HCT116 (cell line): Measurements from ENCODE around the gene TNRC18. TPM values are rescaled to one million over a fixed set of nuclear protein-coding genes. Genes with fewer than 3 reads are reported as not detected.
A peak's percentile ranks its signal among the peaks of the same experiment; 100 is the strongest.

Source experiments
- ATAC-seq: fragments of 200-7000 bp; cut with Tn5 transposase; 2 replicates; pipeline ENCODE4 v1.9.1; 2020; ENCODE audit warnings: mild to moderate bottlenecking, moderate library complexity
- BruUV-seq: library from RNA; stranded (reverse); fragments of 400-500 nt; replicated peaks from 2 replicates; lab custom pipeline; 2021; lab: Mats Ljungman, UMichigan
- CTCF ChIA-PET: fragments of 300-600 bp; sonication (Branson Sonifier 250); formaldehyde crosslinking; loops from one replicate; lab custom pipeline; 2021; ENCODE audit warnings: antibody characterized with exemption; lab: Charles Lee
- POLR2A ChIA-PET: fragments of 300-600, 350-600 bp; sonication (Branson Sonifier 250); formaldehyde crosslinking; loops from one replicate; lab custom pipeline; 2021; ENCODE audit warnings: antibody characterized with exemption; lab: Charles Lee
- RAD21 ChIA-PET, 2 experiments: fragments of 300-600 bp; sonication (Branson Sonifier 250); formaldehyde crosslinking; loops; one replicate each; lab custom pipeline; 2023; ENCODE audit warnings: low total read pairs in 2 of 2; ENCODE audit not compliant: uncharacterized antibody in 2 of 2, unreplicated experiment in 2 of 2, low non-redundant PET in 1 of 2; lab: Charles Lee
- DNase-seq: peaks from one replicate; pipeline ENCODE4 v3.0.0-alpha.2; 2010; ENCODE audit warnings: low read depth, low spot score
- H2AFZ ChIP-seq: fragments of 200-600 bp; shearing (Covaris generic), sonication (generic); 2 replicates; pipeline ENCODE4 v1.6.1; 2017; ENCODE audit warnings: low read depth, mixed run types, mixed read lengths, antibody characterized with exemption, low read length; ENCODE audit not compliant: poor library complexity, severe bottlenecking
- H3K27ac ChIP-seq: 2 replicates; pipeline ENCODE4 v1.5.1; 2012; ENCODE audit warnings: low read depth, low read length
- H3K27me3 ChIP-seq: fragments of 200-600 bp; sonication (generic); 2 replicates; pipeline ENCODE4 v1.6.1; 2016; ENCODE audit warnings: mixed run types, low read length, mixed read lengths; ENCODE audit not compliant: insufficient read depth
- H3K36me3 ChIP-seq, 2 experiments: fragments of 200-500 bp in 1 of 2; fragments of 200-600 bp in 1 of 2; sonication (Bioruptor generic) in 1 of 2; sonication (generic) in 1 of 2; 2 replicates each; pipeline versions ENCODE4 v1.5.1 to v1.6.1; 2014 to 2016; ENCODE audit warnings: low read length in 2 of 2, inconsistent platforms in 1 of 2, mixed read lengths in 1 of 2, mixed run types in 1 of 2; ENCODE audit not compliant: insufficient read depth in 2 of 2, control insufficient read depth in 1 of 2
- H3K4me1 ChIP-seq, 2 experiments: fragments of 200-600 bp in 1 of 2; sonication (generic) in 1 of 2; 2 replicates each; pipeline versions ENCODE4 v1.5.1 to v1.6.1; 2012 to 2017; ENCODE audit warnings: low read length in 2 of 2, inconsistent platforms in 1 of 2, mild to moderate bottlenecking in 1 of 2, mixed read lengths in 1 of 2, mixed run types in 1 of 2, moderate library complexity in 1 of 2; ENCODE audit not compliant: insufficient read depth in 2 of 2, control insufficient read depth in 1 of 2
- H3K4me2 ChIP-seq: fragments of 200-600 bp; sonication (generic); 2 replicates; pipeline ENCODE4 v1.6.1; 2017; ENCODE audit warnings: mixed run types, low read length, mixed read lengths
- H3K4me3 ChIP-seq, 2 experiments: fragments of 200-600 bp in 1 of 2; sonication (generic) in 1 of 2; replicated peaks in 1 of 2; 2 replicates each; pipeline ENCODE4 v1.5.1; 2011 to 2016; ENCODE audit warnings: low read length in 2 of 2, control low read depth in 1 of 2, low read depth in 1 of 2, mild to moderate bottlenecking in 1 of 2, mixed read lengths in 1 of 2, mixed run types in 1 of 2
- H3K79me2 ChIP-seq: fragments of 200-600 bp; sonication (generic); 2 replicates; pipeline ENCODE4 v1.6.1; 2017; ENCODE audit warnings: mild to moderate bottlenecking, mixed run types, low read length, moderate library complexity, mixed read lengths; ENCODE audit not compliant: insufficient read depth
- H3K9ac ChIP-seq: fragments of 200-600 bp; sonication (generic); 2 replicates; pipeline ENCODE4 v1.6.1; 2016; ENCODE audit warnings: low read length, mixed read lengths
- H3K9me2 ChIP-seq: fragments of 200-600 bp; sonication (generic), shearing (Covaris generic); 2 replicates; pipeline ENCODE4 v1.6.1; 2017; ENCODE audit warnings: mixed run types, mild to moderate bottlenecking, moderate library complexity; ENCODE audit not compliant: insufficient read depth
- H3K9me3 ChIP-seq, 2 experiments: fragments of 200-500 bp in 1 of 2; fragments of 200-600 bp in 1 of 2; sonication (Bioruptor generic) in 1 of 2; sonication (generic) in 1 of 2; 2 replicates each; pipeline ENCODE4 v1.6.1; 2014 to 2017; ENCODE audit warnings: low read length in 2 of 2, mixed read lengths in 2 of 2, inconsistent platforms in 1 of 2, low read depth in 1 of 2, mild to moderate bottlenecking in 1 of 2, mixed run types in 1 of 2, moderate library complexity in 1 of 2; ENCODE audit not compliant: control insufficient read depth in 1 of 2, insufficient read depth in 1 of 2
- H4K20me1 ChIP-seq: fragments of 200-600 bp; sonication (generic), shearing (Covaris generic); 2 replicates; pipeline ENCODE4 v1.6.1; 2017; ENCODE audit warnings: mixed run types, mild to moderate bottlenecking, moderate library complexity; ENCODE audit not compliant: insufficient read depth
- CEBPB ChIP-seq: IDR thresholded peaks from 2 replicates; pipeline ENCODE4 v1.6.1; 2012; ENCODE audit warnings: low read depth
- JUND ChIP-seq: IDR thresholded peaks from 2 replicates; pipeline ENCODE4 v1.6.1; 2012
- RAD21 ChIP-seq: IDR thresholded peaks from 2 replicates; pipeline ENCODE4 v1.6.1; 2012; ENCODE audit warnings: low read depth, mild to moderate bottlenecking
- SIN3A ChIP-seq: IDR thresholded peaks from 2 replicates; pipeline ENCODE4 v1.6.1; 2012; ENCODE audit warnings: low read depth
- SRF ChIP-seq: IDR thresholded peaks from 2 replicates; pipeline ENCODE4 v1.6.1; 2012; ENCODE audit warnings: low read depth
- TCF7L2 ChIP-seq: IDR thresholded peaks from 2 replicates; pipeline ENCODE4 v1.7.0; 2011; ENCODE audit warnings: borderline replicate concordance, inconsistent platforms; ENCODE audit not compliant: insufficient read depth, insufficient read length; ENCODE audit errors: extremely low read depth
- ZNF274 ChIP-seq: fragments of 200-500 bp; sonication (Bioruptor generic); IDR thresholded peaks from 2 replicates; pipeline ENCODE4 v1.6.1; 2014; ENCODE audit warnings: mild to moderate bottlenecking, low read depth, low read length, inconsistent platforms
- intact Hi-C: fragments of 100-400 bp; cut with micrococcal nuclease; formaldehyde crosslinking; loops from 2 replicates; pipeline ENCODE4 v1.10.0; 2022
- total RNA-seq: library from RNA; stranded (reverse); gene quantifications from one replicate; pipeline ENCODE4 v1.2.1, GENCODE V29; 2021; ENCODE audit not compliant: unreplicated experiment
- TF ChIP-seq, protein P1 (sequence below), 3 experiments: fragments of 200-600 bp in 1 of 3; sonication (generic) in 1 of 3; IDR thresholded peaks in 2 of 3; conservative IDR thresholded peaks in 1 of 3; 2 replicates each; pipeline ENCODE4 v1.5.1; 2012 to 2017; ENCODE audit warnings: low read depth in 2 of 3, low read length in 2 of 3, antibody characterized with exemption in 1 of 3, borderline replicate concordance in 1 of 3, control low read depth in 1 of 3, mild to moderate bottlenecking in 1 of 3, mixed read lengths in 1 of 3, mixed run types in 1 of 3, moderate library complexity in 1 of 3; ENCODE audit not compliant: insufficient read depth in 1 of 3

Gene TNRC18
- total RNA-seq, 1 experiment from 2014 or later = 101 TPM

DNA sequence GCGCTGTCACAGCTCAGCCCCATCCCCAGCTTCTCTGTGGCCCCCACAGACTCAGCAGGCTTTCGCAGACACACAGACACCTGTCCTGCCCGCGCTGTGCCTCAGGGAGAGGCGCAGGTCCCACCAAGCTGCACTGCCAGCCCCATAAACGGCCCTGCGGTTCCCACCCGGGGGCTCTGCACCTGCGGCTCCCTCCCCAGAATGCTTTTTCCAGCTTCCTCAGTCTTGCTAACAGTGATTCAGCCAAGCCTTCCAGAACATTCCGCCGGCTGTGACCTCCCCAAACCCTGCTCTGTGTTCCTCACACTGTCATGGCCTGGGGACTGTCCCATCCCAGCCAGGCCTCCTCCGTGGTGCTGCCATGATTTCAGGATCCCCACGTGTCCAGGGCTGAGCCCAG lies 27.8 kb upstream of the TNRC18 start:
- RAD21 ChIA-PET = interaction anchor here (0.9 to 1.4 kb wide), 3 partner anchors 85 to 211 kb away, joined by 3 to 11 read pairs (median 5); no protein-coding TSS in a partner anchor
- H3K9ac ChIP-seq = no peak overlapping the region
- DNase-seq (no peak), ATAC-seq (peak; percentile 5; the same call in 1 of the 2 replicates)
- intact Hi-C loops = no loop called here
- H3K27me3 ChIP-seq = no peaks in the 10 kb centered on the region
- H3K9me3 ChIP-seq = no peaks in the 10 kb centered on the region
- no peak for TF ChIP-seq TCF7L2
- TF ChIP-seq RAD21 = no peak
- TF ChIP-seq JUND = no peak
- no peak for TF ChIP-seq ZNF274
- TF ChIP-seq SIN3A = no peak
- TF ChIP-seq, protein P1, sequence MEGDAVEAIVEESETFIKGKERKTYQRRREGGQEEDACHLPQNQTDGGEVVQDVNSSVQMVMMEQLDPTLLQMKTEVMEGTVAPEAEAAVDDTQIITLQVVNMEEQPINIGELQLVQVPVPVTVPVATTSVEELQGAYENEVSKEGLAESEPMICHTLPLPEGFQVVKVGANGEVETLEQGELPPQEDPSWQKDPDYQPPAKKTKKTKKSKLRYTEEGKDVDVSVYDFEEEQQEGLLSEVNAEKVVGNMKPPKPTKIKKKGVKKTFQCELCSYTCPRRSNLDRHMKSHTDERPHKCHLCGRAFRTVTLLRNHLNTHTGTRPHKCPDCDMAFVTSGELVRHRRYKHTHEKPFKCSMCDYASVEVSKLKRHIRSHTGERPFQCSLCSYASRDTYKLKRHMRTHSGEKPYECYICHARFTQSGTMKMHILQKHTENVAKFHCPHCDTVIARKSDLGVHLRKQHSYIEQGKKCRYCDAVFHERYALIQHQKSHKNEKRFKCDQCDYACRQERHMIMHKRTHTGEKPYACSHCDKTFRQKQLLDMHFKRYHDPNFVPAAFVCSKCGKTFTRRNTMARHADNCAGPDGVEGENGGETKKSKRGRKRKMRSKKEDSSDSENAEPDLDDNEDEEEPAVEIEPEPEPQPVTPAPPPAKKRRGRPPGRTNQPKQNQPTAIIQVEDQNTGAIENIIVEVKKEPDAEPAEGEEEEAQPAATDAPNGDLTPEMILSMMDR (IDR thresholded peaks at IDR 0.05 in 2 of 3, conservative IDR thresholded peaks at IDR 0.05 in 1 of 3; ENCODE audit: borderline replicate concordance in 1 of 3, insufficient read depth in 1 of 3, low read depth in 2 of 3, low read length in 2 of 3) = no peak
- no peak for TF ChIP-seq SRF
- no peak for TF ChIP-seq CEBPB
- CTCF ChIA-PET = interaction anchor here (1.1 to 2.6 kb wide), 2 partner anchors 55 to 211 kb away, joined by 3 to 15 read pairs; no protein-coding TSS in a partner anchor
- no peaks in the 10 kb centered on the region for H3K79me2 ChIP-seq
- H3K4me1 ChIP-seq = no peaks in the 10 kb centered on the region
- POLR2A ChIA-PET = interaction anchor here (1.3 kb wide), 1 partner anchor 55 kb away, joined by 4 read pairs; no protein-coding TSS in a partner anchor
- no peaks in the 10 kb centered on the region for H4K20me1 ChIP-seq
- H3K36me3 ChIP-seq = no peaks in the 10 kb centered on the region
- no peak overlapping the region for H3K4me3 ChIP-seq
- no peaks in the 10 kb centered on the region for H3K9me2 ChIP-seq
- no peak overlapping the region for H3K4me2 ChIP-seq
- no peak overlapping the region for H2AFZ ChIP-seq
- BruUV-seq = no TSS peak
- H3K27ac ChIP-seq = no peak overlapping the region
